Stimulated activated CD4-positive, alpha-beta T cell treated with anti-CD3 and anti-CD28 coated beads, Interleukin-2, amount 100 ng/mL, for 24 hours (primary cell): Measurements from ENCODE around the gene C1orf74.

Experiments used
- DNase-seq, 2 donors: peaks; one replicate each; pipeline ENCODE4 v3.0.0-alpha.2; 2020

C1orf74 gene

DNA sequence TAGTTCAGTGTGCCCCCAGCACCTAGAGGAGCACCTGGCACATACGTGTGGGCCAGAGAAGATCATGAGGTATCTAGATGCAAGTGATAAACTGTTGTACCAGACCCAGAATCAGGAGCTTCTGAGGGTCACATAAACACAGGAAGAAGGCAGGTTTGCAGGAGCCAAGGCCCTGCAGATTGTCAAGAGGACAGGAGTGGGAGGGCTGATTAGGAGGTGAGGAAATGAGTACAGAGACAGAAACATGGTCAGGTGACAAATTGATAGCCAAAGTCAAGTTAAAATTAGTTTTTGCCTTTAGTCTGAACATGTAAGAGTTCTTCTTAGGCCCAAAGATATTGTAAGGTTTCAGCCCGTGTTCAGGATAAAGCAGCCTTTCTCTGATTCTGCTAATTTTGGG, 42.5 kb downstream of the C1orf74 start:
- DNase-seq: no peak

DNA sequence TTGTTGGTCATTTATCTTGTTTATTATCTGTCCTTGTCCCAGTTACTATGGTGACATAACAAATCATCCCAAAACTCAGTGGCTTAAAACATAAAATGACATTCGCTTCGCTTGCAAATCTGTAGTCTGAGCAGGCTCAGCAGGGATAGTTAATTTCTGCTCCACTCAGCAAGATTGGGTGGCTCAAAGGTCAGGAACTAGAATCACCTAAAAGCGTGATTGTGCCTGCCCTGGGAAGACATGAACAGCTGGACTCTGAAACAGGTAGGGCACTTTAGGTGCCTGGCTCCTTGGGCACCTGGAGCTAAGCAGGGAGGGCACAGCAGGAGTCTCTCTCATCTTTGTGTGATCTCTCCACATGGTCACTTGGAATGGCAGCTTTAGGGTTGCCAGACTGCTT, 43.2 kb downstream of the C1orf74 start:
- DNase-seq: no peak

DNA sequence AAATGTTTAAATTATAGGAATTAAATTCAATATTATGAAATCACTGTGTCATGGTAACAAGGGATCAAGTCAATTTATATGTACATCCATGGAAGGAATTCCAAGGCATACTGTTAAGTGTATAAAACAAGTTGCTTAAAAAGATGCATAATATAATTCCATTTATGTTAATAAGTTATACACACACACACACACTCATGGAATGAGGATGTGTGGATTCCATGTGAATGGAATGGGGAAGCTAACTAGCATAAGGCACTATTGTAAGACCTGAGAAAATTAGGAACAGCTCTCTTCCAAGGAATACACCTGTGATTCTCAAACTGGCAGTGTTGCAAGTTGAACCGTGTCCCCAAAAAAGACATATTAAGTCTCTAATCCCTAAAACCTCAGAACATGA, 46.1 kb downstream of the C1orf74 start:
- DNase-seq: no peak

DNA sequence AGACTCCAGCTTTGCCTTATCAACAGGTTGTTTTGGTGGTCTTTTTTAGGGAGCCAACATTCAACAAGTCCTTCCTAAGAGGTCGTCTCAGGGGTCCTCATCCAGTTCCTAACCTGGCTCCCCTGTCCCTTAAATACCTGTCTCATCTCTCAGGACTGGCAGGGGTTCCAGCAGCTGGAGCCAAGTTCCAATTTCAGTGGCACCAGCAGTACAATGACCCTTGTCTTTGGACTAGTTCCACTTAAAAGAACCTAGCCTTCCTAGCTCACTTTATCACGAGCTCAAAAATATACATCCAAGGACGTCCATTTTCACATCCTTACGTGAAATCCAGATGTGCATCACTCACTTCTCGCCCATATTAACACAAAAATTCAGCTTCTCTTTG, 47.2 kb downstream of the C1orf74 start:
- no peak for DNase-seq

DNA sequence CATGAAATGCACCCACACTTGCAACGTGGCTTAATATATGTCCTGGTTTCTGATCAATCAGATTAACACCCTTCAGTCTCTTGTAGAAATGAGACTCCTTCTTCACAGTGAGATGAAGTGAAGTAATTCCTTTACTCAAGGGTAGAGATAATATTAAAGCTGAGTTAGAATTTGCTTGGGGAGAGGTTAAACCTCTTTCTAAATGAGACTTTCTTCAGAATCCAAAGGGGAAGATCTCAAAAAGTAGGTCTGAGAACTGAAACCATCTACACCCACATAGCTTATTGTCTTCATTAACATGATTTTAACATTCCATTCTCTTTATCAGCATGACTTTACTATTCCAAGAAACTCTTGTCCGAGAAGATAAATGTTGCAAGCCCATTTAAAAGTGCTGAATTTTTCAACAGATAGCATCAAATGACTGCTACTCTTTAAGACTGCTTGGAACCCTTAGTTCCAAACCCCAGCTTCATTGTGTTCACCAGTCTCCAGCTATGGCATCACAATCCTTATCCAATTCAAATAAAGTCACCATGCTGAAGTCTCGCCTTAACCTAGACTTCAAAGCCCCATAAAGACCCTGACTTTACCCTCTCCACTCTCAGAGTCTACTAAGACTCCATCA, 47.8 kb downstream of the C1orf74 start:
- DNase-seq: no peak

DNA sequence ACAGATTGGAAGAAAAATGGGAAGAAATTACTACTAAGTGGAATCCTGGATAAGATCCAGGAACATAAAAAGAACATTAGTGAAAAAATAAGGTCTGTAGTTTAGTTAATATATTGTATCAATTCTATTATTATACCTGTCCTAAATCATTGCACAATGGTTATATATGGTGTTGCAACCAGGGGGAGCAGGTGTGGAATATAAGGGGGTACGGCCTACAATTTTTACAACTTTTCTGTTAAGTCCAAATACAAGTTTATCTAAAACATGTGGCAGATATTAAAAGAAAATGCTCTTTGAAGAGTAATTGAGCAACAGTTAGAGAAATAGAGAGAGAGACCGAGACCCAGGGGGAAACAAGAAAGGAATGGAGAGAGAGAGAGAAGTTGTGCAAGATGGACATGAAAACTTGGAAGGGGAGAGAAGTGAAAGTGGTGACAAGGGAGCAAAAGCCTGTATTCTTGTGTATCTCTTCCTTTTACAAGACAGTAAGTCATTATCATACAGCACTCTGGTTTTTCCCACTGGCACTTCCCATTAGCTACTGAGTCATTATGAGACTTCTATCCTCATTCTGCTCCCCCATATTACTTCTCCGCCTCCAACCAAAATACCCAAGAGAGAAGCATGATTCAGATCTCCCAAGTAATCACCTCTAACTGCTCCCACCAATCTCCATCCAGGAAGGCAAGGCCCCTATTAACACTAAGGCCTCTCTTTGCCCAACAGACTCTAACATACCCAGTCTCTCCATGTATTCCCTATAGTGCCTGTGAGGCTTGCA, 50.8 kb downstream of the C1orf74 start:
- no peak for DNase-seq

DNA sequence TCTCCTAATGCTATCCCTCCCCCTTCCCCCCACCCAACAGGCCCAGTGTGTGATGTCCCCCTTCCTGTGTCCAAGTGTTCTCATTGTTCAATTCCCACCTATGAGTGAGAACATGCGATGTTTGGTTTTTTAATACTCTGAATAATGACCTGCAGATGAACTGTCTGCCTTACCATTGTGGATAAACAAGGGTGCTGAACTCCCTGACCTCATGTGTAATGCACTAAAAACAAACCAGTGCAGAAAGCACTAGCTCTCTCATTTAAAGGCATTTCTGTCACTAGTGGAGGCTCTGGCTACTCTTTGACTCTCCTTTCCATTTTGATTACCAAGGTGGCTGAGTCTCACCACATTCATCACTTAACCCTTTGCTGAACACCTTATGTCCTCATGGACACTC, 51.6 kb downstream of the C1orf74 start:
- DNase-seq: no peak

DNA sequence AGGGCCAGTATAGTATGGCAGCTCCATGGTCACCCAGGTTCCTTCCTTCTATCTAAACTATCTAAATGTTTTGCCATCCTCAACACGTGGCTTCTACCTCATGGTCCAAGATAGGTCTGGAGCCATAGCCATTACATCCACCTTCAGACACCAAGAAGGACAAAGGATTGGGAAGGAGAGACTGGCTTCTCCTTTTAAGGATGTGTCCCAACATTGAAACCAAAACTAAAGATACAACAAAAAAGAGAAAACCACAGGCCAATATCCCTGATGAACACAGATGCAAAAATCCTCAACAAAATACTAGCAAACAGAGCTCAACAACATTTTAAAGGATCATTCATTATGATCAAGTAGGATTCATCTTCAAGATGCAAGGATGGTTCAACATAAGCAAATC, 54.9 kb downstream of the C1orf74 start:
- no peak for DNase-seq
